HCT116 (cell line): ENCODE measurements around the gene UVSSA. TPM values are rescaled to one million over a fixed set of nuclear protein-coding genes. Genes with fewer than 3 reads are reported as not detected.

Experiments used
- ATAC-seq: fragments of 200-7000 bp; cut with Tn5 transposase; 2 replicates; pipeline ENCODE4 v1.9.1; 2020; ENCODE audit warnings: mild to moderate bottlenecking, moderate library complexity
- BruUV-seq: library from RNA; stranded (reverse); fragments of 400-500 nt; replicated peaks from 2 replicates; lab custom pipeline; 2021; lab: Mats Ljungman, UMichigan
- CTCF ChIA-PET: fragments of 300-600 bp; sonication (Branson Sonifier 250); formaldehyde crosslinking; loops from one replicate; lab custom pipeline; 2021; ENCODE audit warnings: antibody characterized with exemption; lab: Charles Lee
- POLR2A ChIA-PET: fragments of 300-600, 350-600 bp; sonication (Branson Sonifier 250); formaldehyde crosslinking; loops from one replicate; lab custom pipeline; 2021; ENCODE audit warnings: antibody characterized with exemption; lab: Charles Lee
- RAD21 ChIA-PET, 2 experiments: fragments of 300-600 bp; sonication (Branson Sonifier 250); formaldehyde crosslinking; loops; one replicate each; lab custom pipeline; 2023; ENCODE audit warnings: low total read pairs in 2 of 2; ENCODE audit not compliant: uncharacterized antibody in 2 of 2, unreplicated experiment in 2 of 2, low non-redundant PET in 1 of 2; lab: Charles Lee
- DNase-seq: peaks from one replicate; pipeline ENCODE4 v3.0.0-alpha.2; 2010; ENCODE audit warnings: low read depth, low spot score
- H2AFZ ChIP-seq: fragments of 200-600 bp; shearing (Covaris generic), sonication (generic); 2 replicates; pipeline ENCODE4 v1.6.1; 2017; ENCODE audit warnings: low read depth, mixed run types, mixed read lengths, antibody characterized with exemption, low read length; ENCODE audit not compliant: poor library complexity, severe bottlenecking
- H3K27ac ChIP-seq: 2 replicates; pipeline ENCODE4 v1.5.1; 2012; ENCODE audit warnings: low read depth, low read length
- H3K27me3 ChIP-seq: fragments of 200-600 bp; sonication (generic); 2 replicates; pipeline ENCODE4 v1.6.1; 2016; ENCODE audit warnings: mixed run types, low read length, mixed read lengths; ENCODE audit not compliant: insufficient read depth
- H3K36me3 ChIP-seq, 2 experiments: fragments of 200-500 bp in 1 of 2; fragments of 200-600 bp in 1 of 2; sonication (Bioruptor generic) in 1 of 2; sonication (generic) in 1 of 2; 2 replicates each; pipeline versions ENCODE4 v1.5.1 to v1.6.1; 2014 to 2016; ENCODE audit warnings: low read length in 2 of 2, inconsistent platforms in 1 of 2, mixed read lengths in 1 of 2, mixed run types in 1 of 2; ENCODE audit not compliant: insufficient read depth in 2 of 2, control insufficient read depth in 1 of 2
- H3K4me1 ChIP-seq, 2 experiments: fragments of 200-600 bp in 1 of 2; sonication (generic) in 1 of 2; 2 replicates each; pipeline versions ENCODE4 v1.5.1 to v1.6.1; 2012 to 2017; ENCODE audit warnings: low read length in 2 of 2, inconsistent platforms in 1 of 2, mild to moderate bottlenecking in 1 of 2, mixed read lengths in 1 of 2, mixed run types in 1 of 2, moderate library complexity in 1 of 2; ENCODE audit not compliant: insufficient read depth in 2 of 2, control insufficient read depth in 1 of 2
- H3K4me2 ChIP-seq: fragments of 200-600 bp; sonication (generic); 2 replicates; pipeline ENCODE4 v1.6.1; 2017; ENCODE audit warnings: mixed run types, low read length, mixed read lengths
- H3K4me3 ChIP-seq, 2 experiments: fragments of 200-600 bp in 1 of 2; sonication (generic) in 1 of 2; replicated peaks in 1 of 2; 2 replicates each; pipeline ENCODE4 v1.5.1; 2011 to 2016; ENCODE audit warnings: low read length in 2 of 2, control low read depth in 1 of 2, low read depth in 1 of 2, mild to moderate bottlenecking in 1 of 2, mixed read lengths in 1 of 2, mixed run types in 1 of 2
- H3K79me2 ChIP-seq: fragments of 200-600 bp; sonication (generic); 2 replicates; pipeline ENCODE4 v1.6.1; 2017; ENCODE audit warnings: mild to moderate bottlenecking, mixed run types, low read length, moderate library complexity, mixed read lengths; ENCODE audit not compliant: insufficient read depth
- H3K9ac ChIP-seq: fragments of 200-600 bp; sonication (generic); 2 replicates; pipeline ENCODE4 v1.6.1; 2016; ENCODE audit warnings: low read length, mixed read lengths
- H3K9me2 ChIP-seq: fragments of 200-600 bp; sonication (generic), shearing (Covaris generic); 2 replicates; pipeline ENCODE4 v1.6.1; 2017; ENCODE audit warnings: mixed run types, mild to moderate bottlenecking, moderate library complexity; ENCODE audit not compliant: insufficient read depth
- H3K9me3 ChIP-seq, 2 experiments: fragments of 200-500 bp in 1 of 2; fragments of 200-600 bp in 1 of 2; sonication (Bioruptor generic) in 1 of 2; sonication (generic) in 1 of 2; 2 replicates each; pipeline ENCODE4 v1.6.1; 2014 to 2017; ENCODE audit warnings: low read length in 2 of 2, mixed read lengths in 2 of 2, inconsistent platforms in 1 of 2, low read depth in 1 of 2, mild to moderate bottlenecking in 1 of 2, mixed run types in 1 of 2, moderate library complexity in 1 of 2; ENCODE audit not compliant: control insufficient read depth in 1 of 2, insufficient read depth in 1 of 2
- H4K20me1 ChIP-seq: fragments of 200-600 bp; sonication (generic), shearing (Covaris generic); 2 replicates; pipeline ENCODE4 v1.6.1; 2017; ENCODE audit warnings: mixed run types, mild to moderate bottlenecking, moderate library complexity; ENCODE audit not compliant: insufficient read depth
- ATF3 ChIP-seq: IDR thresholded peaks from 2 replicates; pipeline ENCODE4 v1.6.1; 2012
- CEBPB ChIP-seq: IDR thresholded peaks from 2 replicates; pipeline ENCODE4 v1.6.1; 2012; ENCODE audit warnings: low read depth
- CTCF ChIP-seq, 3 experiments: fragments of 200-600 bp in 1 of 3; sonication (generic) in 1 of 3; IDR thresholded peaks in 2 of 3; conservative IDR thresholded peaks in 1 of 3; 2 replicates each; pipeline ENCODE4 v1.5.1; 2012 to 2017; ENCODE audit warnings: low read depth in 2 of 3, low read length in 2 of 3, antibody characterized with exemption in 1 of 3, borderline replicate concordance in 1 of 3, control low read depth in 1 of 3, mild to moderate bottlenecking in 1 of 3, mixed read lengths in 1 of 3, mixed run types in 1 of 3, moderate library complexity in 1 of 3; ENCODE audit not compliant: insufficient read depth in 1 of 3
- EGR1 ChIP-seq: IDR thresholded peaks from 2 replicates; pipeline ENCODE4 v1.6.1; 2012; ENCODE audit warnings: low read depth
- ELF1 ChIP-seq: IDR thresholded peaks from 2 replicates; pipeline ENCODE4 v1.6.1; 2012; ENCODE audit warnings: low read depth, borderline replicate concordance
- EZH2 ChIP-seq: fragments of 200-600 bp; sonication (generic); IDR thresholded peaks from 2 replicates; pipeline ENCODE4 v1.6.1; 2017; ENCODE audit warnings: antibody characterized with exemption, mixed run types
- FOSL1 ChIP-seq: IDR thresholded peaks from 2 replicates; pipeline ENCODE4 v1.6.1; 2012; ENCODE audit warnings: low read depth
- JUND ChIP-seq: IDR thresholded peaks from 2 replicates; pipeline ENCODE4 v1.6.1; 2012
- MAX ChIP-seq: IDR thresholded peaks from 2 replicates; pipeline ENCODE4 v1.6.1; 2012
- POLR2A ChIP-seq: IDR thresholded peaks from 2 replicates; pipeline ENCODE4 v1.7.0; 2011; ENCODE audit warnings: borderline replicate concordance; ENCODE audit not compliant: insufficient read depth, insufficient read length; ENCODE audit errors: extremely low read depth
- POLR2AphosphoS5 ChIP-seq: IDR thresholded peaks from 2 replicates; pipeline ENCODE4 v1.6.1; 2011; ENCODE audit warnings: mild to moderate bottlenecking, low read depth, low read length, moderate library complexity
- RAD21 ChIP-seq: IDR thresholded peaks from 2 replicates; pipeline ENCODE4 v1.6.1; 2012; ENCODE audit warnings: low read depth, mild to moderate bottlenecking
- REST ChIP-seq: IDR thresholded peaks from 2 replicates; pipeline ENCODE4 v1.6.1; 2012; ENCODE audit warnings: low read depth
- SIN3A ChIP-seq: IDR thresholded peaks from 2 replicates; pipeline ENCODE4 v1.6.1; 2012; ENCODE audit warnings: low read depth
- SRF ChIP-seq: IDR thresholded peaks from 2 replicates; pipeline ENCODE4 v1.6.1; 2012; ENCODE audit warnings: low read depth
- YY1 ChIP-seq: IDR thresholded peaks from 2 replicates; pipeline ENCODE4 v1.6.1; 2011; ENCODE audit warnings: low read length, low read depth, moderate library complexity, mild to moderate bottlenecking; ENCODE audit not compliant: insufficient replicate concordance; ENCODE audit errors: extremely low read depth
- ZBTB33 ChIP-seq: IDR thresholded peaks from 2 replicates; pipeline ENCODE4 v1.6.1; 2011; ENCODE audit warnings: mild to moderate bottlenecking, low read length, moderate library complexity; ENCODE audit not compliant: insufficient replicate concordance; ENCODE audit errors: extremely low read depth
- ZFX ChIP-seq: fragments of 450-650 bp; IDR thresholded peaks from 2 replicates; pipeline ENCODE4 v1.6.1; 2017
- ZNF274 ChIP-seq: fragments of 200-500 bp; sonication (Bioruptor generic); IDR thresholded peaks from 2 replicates; pipeline ENCODE4 v1.6.1; 2014; ENCODE audit warnings: mild to moderate bottlenecking, low read depth, low read length, inconsistent platforms
- intact Hi-C: fragments of 100-400 bp; cut with micrococcal nuclease; formaldehyde crosslinking; loops from 2 replicates; pipeline ENCODE4 v1.10.0; 2022
- total RNA-seq: library from RNA; stranded (reverse); gene quantifications from one replicate; pipeline ENCODE4 v1.2.1, GENCODE V29; 2021; ENCODE audit not compliant: unreplicated experiment

UVSSA gene
- total RNA-seq, 1 experiment from 2014 or later: 30.5 TPM

GRCh38 chr4:1349359-1350168 lies 2.6 kb downstream of the UVSSA start:
- Histone ChIP-seq H3K9me3 (no peaks in the 10 kb centered on the region), H3K9me2 (no peaks in the 10 kb centered on the region), H3K4me3 (no peak overlapping the region), H2AFZ (no peak overlapping the region), H3K27ac (no peak overlapping the region; the same call in 1 of the 2 replicates), H3K9ac (no peak overlapping the region), H3K36me3 (no peaks in the 10 kb centered on the region; a peak in 2 of 4 replicates), H3K79me2 (peaks cover 29% of the 10 kb centered on the region), H4K20me1 (no peaks in the 10 kb centered on the region), H3K27me3 (no peaks in the 10 kb centered on the region), H3K4me1 (peaks cover 8 to 30% of the 10 kb centered on the region in 2 experiments), H3K4me2 (no peak overlapping the region)
- intact Hi-C loops: loop anchor here (5.0 to 10.0 kb wide), 2 partner anchors 62 to 165 kb away; partner anchors contain the start of gene MAEA
- POLR2A ChIA-PET: no interaction called here
- no peak for TF ChIP-seq YY1
- no peak for TF ChIP-seq REST
- no peak for TF ChIP-seq POLR2A
- TF ChIP-seq CEBPB: no peak
- no peak for TF ChIP-seq FOSL1
- no peak for TF ChIP-seq ZBTB33
- TF ChIP-seq ATF3: no peak
- no peak for TF ChIP-seq RAD21
- no peak for TF ChIP-seq ELF1
- TF ChIP-seq ZNF274: no peak
- TF ChIP-seq CTCF (IDR thresholded peaks at IDR 0.05 in 2 of 3, conservative IDR thresholded peaks at IDR 0.05 in 1 of 3; ENCODE audit: borderline replicate concordance in 1 of 3, insufficient read depth in 1 of 3, low read depth in 2 of 3, low read length in 2 of 3): no peak
- no peak for TF ChIP-seq ZFX
- TF ChIP-seq POLR2AphosphoS5: no peak
- TF ChIP-seq SIN3A: no peak
- no peak for TF ChIP-seq SRF
- TF ChIP-seq EGR1: no peak
- TF ChIP-seq MAX: no peak
- TF ChIP-seq JUND: no peak
- no peak for TF ChIP-seq EZH2
- no TSS peak for BruUV-seq
- CTCF ChIA-PET: no interaction called here
- RAD21 ChIA-PET: no interaction called here
- DNase-seq (no peak), ATAC-seq (no peak)
